Ovary (tissue), 3 donors: ENCODE data around the gene GHRL.

Source experiments
- CTCF ChIP-seq, 3 donors: fragments of 450-650 bp in 2 of 3; fragments of 200-600 bp in 1 of 3; IDR thresholded peaks; one replicate each; pipeline versions ENCODE4 v1.5.1 to v1.8.0; 2016 to 2022; ENCODE audit warnings: antibody characterized with exemption in 3 of 3, mild to moderate bottlenecking in 1 of 3
- POLR2A ChIP-seq: fragments of 450-650 bp; IDR thresholded peaks from one replicate; pipeline ENCODE4 v1.6.1; 2017; ENCODE audit warnings: antibody characterized with exemption, mild to moderate bottlenecking, moderate library complexity
- donor health status: DM: no; HTN: no; CAD: no.

- TF ChIP-seq CTCF (IDR thresholded peaks at IDR 0.05) = no peak
- no peak for TF ChIP-seq POLR2A
Measured at GRCh38 chr3:10334042-10334441, 41.3 kb upstream of the GHRL start.
